Body of pancreas (tissue), 4 donors: ENCODE results near the gene PRRC2B. TPM values are rescaled to one million over a fixed set of nuclear protein-coding genes. Genes with fewer than 3 reads are reported as not detected.
"Not testable (repeated sequence)": the region's sequence is repeated elsewhere in the genome, so short reads cannot be mapped to it uniquely, and the experiment has no call there.

Experiments
- ATAC-seq: fragments of 150-250 bp; one replicate; pipeline ENCODE4 v1.9.1; 2016
- DNase-seq, 4 donors: peaks; one replicate each; pipeline ENCODE4 v3.0.0-alpha.2; 2019
- H3K27ac ChIP-seq, 4 donors: fragments of 200-600 bp; sonication (generic); 1 replicate in 3 of 4; 2 replicates in 1 of 4; pipeline versions ENCODE4 v1.5.1 to v1.6.1; 2016 to 2019; ENCODE audit warnings: mild to moderate bottlenecking in 1 of 4, mixed read lengths in 1 of 4, moderate library complexity in 1 of 4
- H3K27me3 ChIP-seq, 2 donors: fragments of 200-600 bp; sonication (generic); one replicate each; pipeline ENCODE4 v1.6.0; 2016; ENCODE audit warnings: mild to moderate bottlenecking in 1 of 2
- H3K36me3 ChIP-seq, 2 donors: fragments of 200-600 bp; sonication (generic); replicated peaks in 1 of 2; 2 replicates each; pipeline ENCODE4 v1.5.1; 2016; ENCODE audit warnings: low read depth in 2 of 2; ENCODE audit not compliant: insufficient read depth in 1 of 2
- H3K4me1 ChIP-seq: fragments of 200-600 bp; sonication (generic); one replicate; pipeline ENCODE4 v1.6.0; 2016
- H3K4me3 ChIP-seq, 2 donors: fragments of 200-600 bp; sonication (generic); 1 replicate in 1 of 2; 2 replicates in 1 of 2; pipeline ENCODE4 v1.5.1; 2016 to 2019
- H3K9me3 ChIP-seq, 3 donors: fragments of 200-600 bp; sonication (generic); 1 replicate in 2 of 3; 2 replicates in 1 of 3; pipeline ENCODE4 v1.5.1; 2016
- POLR2A ChIP-seq, 3 donors: fragments of 450-650 bp; IDR thresholded peaks; one replicate each; pipeline ENCODE4 v1.6.1; 2016; ENCODE audit warnings: antibody characterized with exemption in 3 of 3, mild to moderate bottlenecking in 2 of 3
- WGBS, 2 donors: methylation state at CpG; one replicate each; pipeline ENCODE4 v1.1.5; 2017; 5-methylcytosine and 5-hydroxymethylcytosine counted together
- intact Hi-C: fragments of 100-400 bp; cut with DNase I; formaldehyde crosslinking; loops from one replicate; pipeline ENCODE4 v1.15.1; 2023
- small RNA-seq: library from RNA; depleted of rRNA; stranded (forward); fragments of <200 nt; gene quantifications from one replicate; pipeline ENCODE3, GENCODE V24; 2016
- total RNA-seq, 2 donors: library from RNA; depleted of rRNA; stranded (reverse); fragments of >200 nt; gene quantifications; one replicate each; pipeline ENCODE4 v1.1.0, GENCODE V29; 2016
- TF ChIP-seq, protein P1 (sequence below), 7 experiments: fragments of 450-650 bp in 4 of 7; fragments of 200-600 bp in 3 of 7; sonication (generic) in 3 of 7; IDR thresholded peaks; one replicate each; pipeline ENCODE4 v1.5.1; 2016 to 2019; ENCODE audit warnings: antibody characterized with exemption in 7 of 7

The PRRC2B gene
- total RNA-seq, 2 donors from 2014 or later, result 78.3 to 177 TPM

DNA sequence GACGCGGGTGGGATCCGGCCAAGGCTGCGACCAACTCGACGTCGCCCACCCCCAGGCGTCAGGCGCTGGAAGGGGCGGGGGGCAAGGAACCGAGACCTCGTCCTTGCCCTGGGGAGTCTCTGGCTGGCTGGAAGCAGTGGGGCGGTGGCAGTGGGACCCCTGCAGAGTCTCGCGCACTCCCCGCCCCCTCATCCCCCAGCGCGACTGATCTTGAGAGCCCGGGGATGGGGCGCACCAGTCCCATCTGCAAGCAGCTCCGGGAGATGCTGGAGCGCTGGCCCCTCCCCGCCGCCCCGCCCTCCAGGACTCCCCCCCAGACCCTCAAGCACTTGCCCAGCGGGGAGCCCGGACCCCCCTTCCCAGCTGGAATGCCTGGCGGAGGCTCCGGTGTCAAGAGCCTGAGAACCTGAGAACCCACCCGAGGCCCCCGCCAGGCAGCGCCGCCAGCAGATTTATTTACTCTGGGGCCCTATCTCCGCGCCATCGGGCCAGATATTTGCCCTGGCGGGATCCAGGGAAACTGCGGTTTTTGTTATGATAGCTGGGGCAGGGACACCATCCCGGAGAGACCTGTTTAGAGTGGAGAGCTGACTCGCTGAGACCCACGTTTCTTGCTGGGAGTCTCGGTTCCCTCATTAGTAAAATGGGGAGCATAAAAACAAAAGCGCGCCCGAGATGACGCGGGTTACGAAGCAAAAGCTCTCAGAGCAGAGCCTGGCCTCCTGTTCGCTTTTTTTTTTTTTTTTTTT is 152.6 kb downstream of the PRRC2B start:
- Histone ChIP-seq H3K4me1 (peaks cover 19% of the 10 kb centered on the region), H3K36me3 (no peaks in the 10 kb centered on the region), H3K27me3 (no peaks in the 10 kb centered on the region), H3K9me3 (peaks cover 0 to 15% (median 0%) of the 10 kb centered on the region in 3 donors), H3K27ac (no peak overlapping the region), H3K4me3 (peak overlapping the region in 1 of 2 donors; percentile 34)
- TF ChIP-seq, protein P1, sequence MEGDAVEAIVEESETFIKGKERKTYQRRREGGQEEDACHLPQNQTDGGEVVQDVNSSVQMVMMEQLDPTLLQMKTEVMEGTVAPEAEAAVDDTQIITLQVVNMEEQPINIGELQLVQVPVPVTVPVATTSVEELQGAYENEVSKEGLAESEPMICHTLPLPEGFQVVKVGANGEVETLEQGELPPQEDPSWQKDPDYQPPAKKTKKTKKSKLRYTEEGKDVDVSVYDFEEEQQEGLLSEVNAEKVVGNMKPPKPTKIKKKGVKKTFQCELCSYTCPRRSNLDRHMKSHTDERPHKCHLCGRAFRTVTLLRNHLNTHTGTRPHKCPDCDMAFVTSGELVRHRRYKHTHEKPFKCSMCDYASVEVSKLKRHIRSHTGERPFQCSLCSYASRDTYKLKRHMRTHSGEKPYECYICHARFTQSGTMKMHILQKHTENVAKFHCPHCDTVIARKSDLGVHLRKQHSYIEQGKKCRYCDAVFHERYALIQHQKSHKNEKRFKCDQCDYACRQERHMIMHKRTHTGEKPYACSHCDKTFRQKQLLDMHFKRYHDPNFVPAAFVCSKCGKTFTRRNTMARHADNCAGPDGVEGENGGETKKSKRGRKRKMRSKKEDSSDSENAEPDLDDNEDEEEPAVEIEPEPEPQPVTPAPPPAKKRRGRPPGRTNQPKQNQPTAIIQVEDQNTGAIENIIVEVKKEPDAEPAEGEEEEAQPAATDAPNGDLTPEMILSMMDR (IDR thresholded peaks at IDR 0.05), result peak in 3 of 7 experiments; percentile 17 to 27 (median 20)
- no peak for TF ChIP-seq POLR2A (IDR thresholded peaks at IDR 0.05)
- ATAC-seq (no peak), DNase-seq (peak in 1 of 4 donors; percentile 41)
- WGBS, 2 donors, result 1 to 14% methylated on average over 12 to 49 of the region's 49 CpGs
- intact Hi-C loops, result no loop called here

GRCh38 chr9:131549186-131549585 is 155.3 kb downstream of the PRRC2B start:
- H3K27me3 ChIP-seq, intact Hi-C loops, ATAC-seq, H3K36me3 ChIP-seq, H3K27ac ChIP-seq, DNase-seq, H3K4me3 ChIP-seq, H3K9me3 ChIP-seq: not testable (repeated sequence)
- WGBS, 2 donors, result 95% methylated on average over 8 to 10 of the region's 10 CpGs
- H3K4me1 ChIP-seq, result peaks cover 19% of the 10 kb centered on the region

Small RNAs within 50 kb of the gene (small RNA-seq; reads per million reads assigned to genes)
- not detected for gene SNORD62A
- gene SNORD62B, result not detected

Other genes with a start within 250 kb of the PRRC2B start
- under 1 TPM; under 0.01 to 0.78 TPM for gene FAM78A, start 117.6 kb upstream of the PRRC2B start, total RNA-seq
- 1 to 10 TPM; 2.1 to 3.6 TPM for gene PLPP7, start 104.4 kb upstream of the PRRC2B start, total RNA-seq
- gene POMT1, start 108.8 kb downstream of the PRRC2B start, total RNA-seq, result 10 to 100 TPM; 22.1 to 34.6 TPM
- gene UCK1, start 137.2 kb downstream of the PRRC2B start, total RNA-seq, result 10 to 100 TPM; 16.5 to 37.1 TPM
- gene PRRT1B, start 151.4 kb downstream of the PRRC2B start, total RNA-seq, result under 1 TPM; 0.33 to 0.78 TPM